ENCODE results near the gene OPRD1. TPM values are rescaled to one million over a fixed set of nuclear protein-coding genes. Genes with fewer than 3 reads are reported as not detected.

OPRD1 gene
- total and polyA plus RNA-seq, 2 experiments from 2014 or later = 0.07 to 0.08 TPM

DNA sequence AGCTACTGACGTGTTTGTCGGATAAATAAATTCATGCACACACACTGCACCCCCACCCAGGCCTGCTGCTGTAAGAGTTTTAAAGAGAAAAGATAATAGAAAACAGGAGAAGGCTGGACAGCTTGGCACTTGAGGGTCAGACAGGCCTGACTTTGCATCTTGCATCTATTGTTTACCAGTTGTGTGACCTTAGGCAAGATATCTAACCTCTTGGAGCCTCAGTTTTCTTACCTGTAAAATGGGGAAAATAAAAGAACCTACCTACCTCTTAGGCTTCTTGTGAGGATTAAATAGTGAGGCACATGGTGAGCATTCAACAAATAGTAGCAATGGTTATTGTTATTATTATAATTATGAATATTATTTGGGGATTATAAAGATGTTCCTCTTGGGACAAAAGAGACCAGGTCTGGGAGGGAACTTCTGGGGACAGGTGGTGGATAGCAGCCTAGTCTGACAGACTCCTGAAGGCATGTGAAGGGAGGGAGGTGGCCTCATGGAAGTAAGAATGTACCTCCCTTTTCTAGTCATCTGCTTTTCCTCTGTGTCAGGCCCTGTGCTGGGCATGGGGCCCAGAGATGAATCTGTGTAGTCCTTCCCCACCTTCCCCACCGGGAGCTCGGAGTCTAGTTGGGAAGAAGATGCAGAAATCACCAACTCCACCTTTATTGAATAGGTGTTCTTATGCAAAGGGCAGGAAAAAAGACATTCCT is 84.1 kb downstream of the OPRD1 start:
- no peak overlapping the region for H3K4me3 ChIP-seq
- no peak overlapping the region for H3K27ac ChIP-seq
- no peaks in the 10 kb centered on the region for H3K9me3 ChIP-seq (ENCODE audit: low read depth)
- WGBS (ENCODE audit: low lambda C conversion rate, missing lambda C conversion rate) = 81% methylated on average over 4 of the region's 4 CpGs
- TF ChIP-seq EZH2 (IDR thresholded peaks at IDR 0.05; ENCODE audit: borderline replicate concordance) = no peak
- no peak for DNase-seq (ENCODE audit: low spot score)
- H3K27me3 ChIP-seq = no peaks in the 10 kb centered on the region
- H3K4me2 ChIP-seq = no peak overlapping the region
- H3K79me2 ChIP-seq = peaks cover 5% of the 10 kb centered on the region
- H3K9me2 ChIP-seq (replicated peaks; ENCODE audit: insufficient read depth) = no peaks in the 10 kb centered on the region
- peaks cover 3% of the 10 kb centered on the region for H4K20me1 ChIP-seq (ENCODE audit: insufficient read depth, poor library complexity, severe bottlenecking)
- H2AFZ ChIP-seq = no peak overlapping the region
- H3K36me3 ChIP-seq (replicated peaks; ENCODE audit: insufficient read depth, low read depth) = no peaks in the 10 kb centered on the region
- peaks cover 8% of the 10 kb centered on the region for H3K4me1 ChIP-seq (ENCODE audit: insufficient read depth)

- H2AFZ ChIP-seq = no peak overlapping the region
- 53% methylated on average over 3 of the region's 3 CpGs for WGBS (ENCODE audit: low lambda C conversion rate, missing lambda C conversion rate)
- peaks cover 5% of the 10 kb centered on the region for H3K79me2 ChIP-seq
- no peaks in the 10 kb centered on the region for H3K9me3 ChIP-seq (ENCODE audit: low read depth)
- no peaks in the 10 kb centered on the region for H3K9me2 ChIP-seq (replicated peaks; ENCODE audit: insufficient read depth)
- H3K36me3 ChIP-seq (replicated peaks; ENCODE audit: insufficient read depth, low read depth) = no peaks in the 10 kb centered on the region
- no peak for DNase-seq (ENCODE audit: low spot score)
- TF ChIP-seq EZH2 (IDR thresholded peaks at IDR 0.05; ENCODE audit: borderline replicate concordance) (no peak), EZH2phosphoT487 (IDR thresholded peaks at IDR 0.05; ENCODE audit: low read depth, severe bottlenecking, unreplicated experiment) (no peak)
- peaks cover 8% of the 10 kb centered on the region for H3K4me1 ChIP-seq (ENCODE audit: insufficient read depth)
- no peak overlapping the region for H3K27ac ChIP-seq
- H3K27me3 ChIP-seq = no peaks in the 10 kb centered on the region
- H3K4me2 ChIP-seq = no peak overlapping the region
- peaks cover 3% of the 10 kb centered on the region for H4K20me1 ChIP-seq (ENCODE audit: insufficient read depth, poor library complexity, severe bottlenecking)
- no peak overlapping the region for H3K4me3 ChIP-seq
These were observed 84.6 kb downstream of the OPRD1 start for GRCh38 chr1:28896609-28896986.

GRCh38 chr1:28897789-28898188 is 85.8 kb downstream of the OPRD1 start:
- H4K20me1 ChIP-seq (ENCODE audit: insufficient read depth, poor library complexity, severe bottlenecking) = peaks cover 5% of the 10 kb centered on the region
- no peak overlapping the region for H3K4me3 ChIP-seq
- H3K27ac ChIP-seq = no peak overlapping the region
- H3K9me3 ChIP-seq (ENCODE audit: low read depth) = no peaks in the 10 kb centered on the region
- H3K36me3 ChIP-seq (replicated peaks; ENCODE audit: insufficient read depth, low read depth) = no peaks in the 10 kb centered on the region
- WGBS (ENCODE audit: low lambda C conversion rate, missing lambda C conversion rate) = 68% methylated on average over 4 of the region's 4 CpGs
- TF ChIP-seq EZH2phosphoT487 (IDR thresholded peaks at IDR 0.05; ENCODE audit: low read depth, severe bottlenecking, unreplicated experiment) (no peak), CTCF (IDR thresholded peaks at IDR 0.05; ENCODE audit: poor library complexity) (no peak), EZH2 (IDR thresholded peaks at IDR 0.05; ENCODE audit: borderline replicate concordance) (no peak)
- H3K79me2 ChIP-seq = peaks cover 8% of the 10 kb centered on the region
- H2AFZ ChIP-seq = no peak overlapping the region
- no peaks in the 10 kb centered on the region for H3K9me2 ChIP-seq (replicated peaks; ENCODE audit: insufficient read depth)
- H3K4me1 ChIP-seq (ENCODE audit: insufficient read depth) = peaks cover 8% of the 10 kb centered on the region
- no peak for DNase-seq (ENCODE audit: low spot score)
- no peak overlapping the region for H3K4me2 ChIP-seq
- no peaks in the 10 kb centered on the region for H3K27me3 ChIP-seq

DNA sequence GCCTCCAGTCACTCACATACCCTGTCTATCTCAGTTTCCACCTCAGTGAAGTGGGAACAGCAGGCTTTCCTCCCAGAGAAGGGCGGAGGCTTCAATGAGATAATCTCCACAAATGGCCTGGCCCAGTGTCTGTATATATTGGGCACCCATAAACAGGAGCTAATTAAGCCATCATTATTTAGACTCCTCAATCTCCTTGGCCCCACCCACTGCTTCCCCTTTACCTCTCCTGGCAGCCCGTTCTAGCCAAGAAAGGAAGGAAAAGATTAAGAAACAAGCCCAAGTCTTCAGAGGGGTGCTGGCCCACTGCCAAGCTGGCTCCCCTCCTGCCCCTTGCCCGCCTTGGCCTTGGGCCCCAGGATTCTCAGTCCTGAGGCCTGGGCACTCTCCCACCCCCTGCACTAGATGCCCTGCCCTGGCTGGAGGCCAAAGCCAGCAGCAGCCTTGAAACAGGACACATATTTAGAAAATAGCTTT is 86.5 kb downstream of the OPRD1 start:
- DNase-seq (ENCODE audit: low spot score) = no peak
- TF ChIP-seq EZH2 (IDR thresholded peaks at IDR 0.05; ENCODE audit: borderline replicate concordance) (no peak), CTCF (IDR thresholded peaks at IDR 0.05; ENCODE audit: poor library complexity) (no peak), EZH2phosphoT487 (IDR thresholded peaks at IDR 0.05; ENCODE audit: low read depth, severe bottlenecking, unreplicated experiment) (no peak)
- Histone ChIP-seq H3K4me1 (ENCODE audit: insufficient read depth) (peaks cover 8% of the 10 kb centered on the region), H3K4me2 (no peak overlapping the region), H4K20me1 (ENCODE audit: insufficient read depth, poor library complexity, severe bottlenecking) (peaks cover 6% of the 10 kb centered on the region), H3K36me3 (replicated peaks; ENCODE audit: insufficient read depth, low read depth) (no peaks in the 10 kb centered on the region), H3K9me3 (ENCODE audit: low read depth) (no peaks in the 10 kb centered on the region), H3K27me3 (no peaks in the 10 kb centered on the region), H3K4me3 (no peak overlapping the region), H2AFZ (no peak overlapping the region), H3K79me2 (peaks cover 8% of the 10 kb centered on the region), H3K27ac (no peak overlapping the region), H3K9me2 (replicated peaks; ENCODE audit: insufficient read depth) (no peaks in the 10 kb centered on the region)
- 71% methylated on average over 3 of the region's 3 CpGs for WGBS (ENCODE audit: low lambda C conversion rate, missing lambda C conversion rate)
